Heart right ventricle (tissue), 16 donors: ENCODE data around the gene DNTTIP2. TPM values are rescaled to one million over a fixed set of nuclear protein-coding genes. Genes with fewer than 3 reads are reported as not detected.
"Not testable (repeated sequence)": the region's sequence is repeated elsewhere in the genome, so short reads cannot be mapped to it uniquely, and the experiment has no call there.

Source experiments
- ATAC-seq, 8 donors: fragments of 200-7000 bp; cut with Tn5 transposase; one replicate each; pipeline ENCODE4 v1.9.1; 2020; ENCODE audit warnings: mild to moderate bottlenecking in 8 of 8, moderate library complexity in 8 of 8, moderate number of reproducible peaks in 1 of 8
- DNase-seq, 2 donors: peaks; one replicate each; pipeline ENCODE4 v3.0.0-alpha.2; 2020
- H3K27ac ChIP-seq, 10 donors: fragments of 200-600 bp; sonication (generic) in 2 of 10; one replicate each; pipeline versions ENCODE4 v1.5.0 to v1.8.0; 2020 to 2022; ENCODE audit warnings: mild to moderate bottlenecking in 3 of 10
- H3K27me3 ChIP-seq, 7 donors: fragments of 200-600 bp; one replicate each; pipeline ENCODE4 v1.8.0; 2021 to 2022; ENCODE audit warnings: mild to moderate bottlenecking in 2 of 7
- H3K36me3 ChIP-seq, 9 donors: fragments of 200-600 bp; sonication (generic) in 1 of 9; one replicate each; pipeline versions ENCODE4 v1.5.0 to v1.8.0; 2020 to 2022; ENCODE audit warnings: mild to moderate bottlenecking in 2 of 9
- H3K4me1 ChIP-seq, 9 donors: fragments of 200-600 bp; sonication (generic) in 1 of 9; one replicate each; pipeline versions ENCODE4 v1.5.0 to v1.8.0; 2020 to 2022; ENCODE audit warnings: mild to moderate bottlenecking in 4 of 9
- H3K4me3 ChIP-seq, 10 donors: fragments of 200-600 bp; sonication (generic) in 2 of 10; one replicate each; pipeline versions ENCODE4 v1.5.0 to v1.8.0; 2020 to 2022; ENCODE audit warnings: mild to moderate bottlenecking in 7 of 10, moderate library complexity in 2 of 10
- H3K9me3 ChIP-seq, 11 donors: fragments of 200-600 bp in 10 of 11; sonication (generic) in 2 of 11; one replicate each; pipeline versions ENCODE4 v1.5.0 to v1.8.0; 2013 to 2022; ENCODE audit warnings: mild to moderate bottlenecking in 2 of 11, control low read depth in 1 of 11, moderate library complexity in 1 of 11
- WGBS, 2 donors: extraction: QIAGEN DNeasy Blood & Tissue Kit; methylation state at CpG; one replicate each; pipeline ENCODE4 v1.1.7; 2013; ENCODE audit warnings: inconsistent platforms in 1 of 2; 5-methylcytosine and 5-hydroxymethylcytosine counted together
- intact Hi-C, 10 donors: fragments of 100-400 bp; cut with DNase I; formaldehyde crosslinking; loops; one replicate each; pipeline versions ENCODE4 v1.11.1 to v1.14.2; 2022
- polyA plus RNA-seq, 2 donors: library from polyadenylated mRNA; stranded (reverse); fragments of 200-250 nt; gene quantifications; one replicate each; pipeline ENCODE4 v1.2.3, GENCODE V29; 2013
- total RNA-seq, 10 donors: library from RNA; stranded (reverse); fragmentation: NEBNext Ultra II Directional in 3 of 10; extraction: Animal tissue kit (Norgen Biotek cat#: 25700) in 3 of 10; gene quantifications; one replicate each; pipeline versions ENCODE4 v1.2.1 to v1.2.4, GENCODE V29; 2021 to 2023
- TF ChIP-seq, protein P1 (sequence below), 9 donors: fragments of 200-600 bp; sonication (generic) in 2 of 9; IDR thresholded peaks; one replicate each; pipeline versions ENCODE4 v1.5.0 to v1.8.0; 2021 to 2022; ENCODE audit warnings: antibody characterized with exemption in 9 of 9, mild to moderate bottlenecking in 5 of 9, moderate library complexity in 1 of 9
- donor health status: Arrhythmogenic right ventricular cardiomyopathy.
- donor health status: ischemic (EF 13 %, LVEDD 7.1; RV severe dilation, severe dysfunction).
- donor health status: healthy with polysubstance abuse.
- donor health status: DM: no; HTN: yes; CAD: no.
- donor health status: DM: no; HTN: no; CAD: no.
- donor health status: ischemic (EF 25% LVEDD 6.9; RV normal size, moderate dysfunction).
- donor health status: ischemic (EF 25% LVEDD 5.7; RV mildly dilated, moderate dysfunction).
- donor health status: healthy.
- donor health status: DM: yes; HTN: yes; CAD: no.
- donor health status: Ischemic cardiomyopathy.
- donor health status: ischemic (EF 35%, LVEDD 5.7; RV mildly dilated, moderate dysfunction).
- donor health status: nonischemic (EF 11% LVEDD 7.7; RV severe dilation, severe dysfunction).
- donor health status: DM: yes; HTN: yes; CAD: no.
- donor health status: PGD.
- donor health status: ischemic (EF 29% LVEDD 5.4; RV normal size, mild dysfunction).
- donor health status: nonischemic (EF 23%, LVEDD 6.1; RV moderate dilation, normal function).

Gene DNTTIP2
- total and polyA plus RNA-seq, 12 donors = 33.9 to 64.7 (median 41.7) TPM

GRCh38 chr1:93865253-93865652, 13.8 kb downstream of the DNTTIP2 start:
- H3K4me3 ChIP-seq = no peak overlapping the region
- H3K9me3 ChIP-seq = no peaks in the 10 kb centered on the region
- intact Hi-C loops = no loop called here
- WGBS, 2 donors = 91 to 96% methylated on average over 5 of the region's 5 CpGs
- H3K4me1 ChIP-seq = no peaks in the 10 kb centered on the region
- peaks cover 0 to 31% (median 18%) of the 10 kb centered on the region in 9 donors for H3K36me3 ChIP-seq
- TF ChIP-seq, protein P1, sequence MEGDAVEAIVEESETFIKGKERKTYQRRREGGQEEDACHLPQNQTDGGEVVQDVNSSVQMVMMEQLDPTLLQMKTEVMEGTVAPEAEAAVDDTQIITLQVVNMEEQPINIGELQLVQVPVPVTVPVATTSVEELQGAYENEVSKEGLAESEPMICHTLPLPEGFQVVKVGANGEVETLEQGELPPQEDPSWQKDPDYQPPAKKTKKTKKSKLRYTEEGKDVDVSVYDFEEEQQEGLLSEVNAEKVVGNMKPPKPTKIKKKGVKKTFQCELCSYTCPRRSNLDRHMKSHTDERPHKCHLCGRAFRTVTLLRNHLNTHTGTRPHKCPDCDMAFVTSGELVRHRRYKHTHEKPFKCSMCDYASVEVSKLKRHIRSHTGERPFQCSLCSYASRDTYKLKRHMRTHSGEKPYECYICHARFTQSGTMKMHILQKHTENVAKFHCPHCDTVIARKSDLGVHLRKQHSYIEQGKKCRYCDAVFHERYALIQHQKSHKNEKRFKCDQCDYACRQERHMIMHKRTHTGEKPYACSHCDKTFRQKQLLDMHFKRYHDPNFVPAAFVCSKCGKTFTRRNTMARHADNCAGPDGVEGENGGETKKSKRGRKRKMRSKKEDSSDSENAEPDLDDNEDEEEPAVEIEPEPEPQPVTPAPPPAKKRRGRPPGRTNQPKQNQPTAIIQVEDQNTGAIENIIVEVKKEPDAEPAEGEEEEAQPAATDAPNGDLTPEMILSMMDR (IDR thresholded peaks at IDR 0.05) = no peak
- H3K27ac ChIP-seq = no peak overlapping the region
- ATAC-seq (no peak), DNase-seq (no peak)
- no peaks in the 10 kb centered on the region for H3K27me3 ChIP-seq

- WGBS, 2 donors = 51 to 66% methylated on average over 3 of the region's 3 CpGs
- Histone ChIP-seq H3K36me3 (peaks cover 0 to 20% (median 8%) of the 10 kb centered on the region in 9 donors), H3K27me3 (no peaks in the 10 kb centered on the region), H3K4me3 (no peak overlapping the region), H3K4me1 (no peaks in the 10 kb centered on the region), H3K9me3 (no peaks in the 10 kb centered on the region), H3K27ac (no peak overlapping the region)
- intact Hi-C loops = no loop called here
- TF ChIP-seq, protein P1 (IDR thresholded peaks at IDR 0.05) = no peak
- DNase-seq (no peak), ATAC-seq (no peak)
Measured at GRCh38 chr1:93864175-93864574, 14.8 kb downstream of the DNTTIP2 start.

- H3K27ac ChIP-seq, DNase-seq, intact Hi-C loops, H3K27me3 ChIP-seq, ATAC-seq, H3K4me3 ChIP-seq, H3K4me1 ChIP-seq, H3K36me3 ChIP-seq: not testable (repeated sequence)
- 63 to 67% methylated on average over 3 of the region's 3 CpGs for WGBS, 2 donors
- H3K9me3 ChIP-seq = peaks cover 0 to 10% (median 0%) of the 10 kb centered on the region in 11 donors
Measured at GRCh38 chr1:93857653-93858052, 21.4 kb downstream of the DNTTIP2 start.

- H3K9me3 ChIP-seq = peaks cover 0 to 10% (median 0%) of the 10 kb centered on the region in 11 donors
- H3K4me3 ChIP-seq, H3K36me3 ChIP-seq, intact Hi-C loops, H3K27ac ChIP-seq, ATAC-seq, H3K4me1 ChIP-seq, H3K27me3 ChIP-seq, DNase-seq: not testable (repeated sequence)
- WGBS, 2 donors = 82 to 88% methylated on average over 6 to 7 of the region's 9 CpGs
Measured at GRCh38 chr1:93855983-93856382, 23.0 kb downstream of the DNTTIP2 start.

- ATAC-seq (no peak), DNase-seq (no peak)
- no peaks in the 10 kb centered on the region for H3K36me3 ChIP-seq
- H3K4me3 ChIP-seq = no peak overlapping the region
- no peak overlapping the region for H3K27ac ChIP-seq
- TF ChIP-seq, protein P1 (IDR thresholded peaks at IDR 0.05) = no peak
- no peaks in the 10 kb centered on the region for H3K27me3 ChIP-seq
- intact Hi-C loops = loop anchor here in 1 of 10 donors (5.0 kb wide), 1 partner anchor 547 kb away; no protein-coding TSS in a partner anchor
- H3K4me1 ChIP-seq = peaks cover 0 to 6% (median 0%) of the 10 kb centered on the region in 9 donors
- H3K9me3 ChIP-seq = peaks cover 0 to 17% (median 0%) of the 10 kb centered on the region in 11 donors
- WGBS, 2 donors = 94 to 95% methylated on average over 3 of the region's 3 CpGs
Measured at GRCh38 chr1:93853940-93854339, 25.1 kb downstream of the DNTTIP2 start.
